ENCODE results near the gene NPIPB2. TPM values are rescaled to one million over a fixed set of nuclear protein-coding genes. Genes with fewer than 3 reads are reported as not detected.

Gene NPIPB2
- total and polyA plus RNA-seq, 2 of the 13 experiments (the other 11 are each of a cell fraction or from before 2014, with no cell fraction given) = 1.8 to 4.1 TPM

DNA sequence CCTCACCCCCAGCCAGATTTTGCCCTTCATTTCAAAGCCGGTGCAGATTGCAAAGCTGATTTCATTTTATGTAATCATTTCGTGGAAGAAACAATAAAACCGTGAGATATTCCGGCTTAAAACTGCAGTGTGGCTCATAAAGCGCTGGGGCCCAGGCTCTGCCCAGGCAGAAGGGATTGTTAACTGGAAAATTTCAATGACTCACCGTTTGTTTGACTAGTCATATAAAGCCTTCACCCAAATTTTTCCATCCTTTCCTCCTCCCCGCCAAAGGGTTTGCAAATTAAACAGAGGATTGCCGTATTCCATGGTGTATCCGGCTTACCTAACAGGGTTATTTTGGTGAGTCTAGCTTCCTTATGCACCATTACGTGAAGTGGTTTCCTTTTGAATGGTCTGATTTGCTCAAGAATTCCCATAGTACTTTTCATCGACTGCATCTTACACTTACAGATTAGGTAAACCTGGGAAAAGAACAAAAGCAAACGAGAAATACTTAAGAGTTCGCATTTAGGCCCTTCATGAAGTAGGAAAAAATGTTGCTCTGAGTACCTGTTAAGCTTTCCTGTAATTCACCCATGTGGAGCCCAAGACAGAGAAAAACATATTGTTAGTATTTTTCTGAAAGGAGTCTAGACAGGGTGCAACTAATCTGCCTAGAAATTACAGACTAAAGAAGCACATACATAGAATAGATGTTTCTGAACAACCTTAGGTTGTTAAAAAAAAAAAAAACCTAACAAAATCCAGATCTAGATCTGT is 25.1 kb downstream of the NPIPB2 start (continued):
- TF ChIP-seq NKX3-1 (CRISPR knock-in tag; IDR thresholded peaks at IDR 0.05) (no peak), KDM6A (CRISPR knock-in tag; IDR thresholded peaks at IDR 0.05; ENCODE audit: low read depth) (no peak), HNRNPL (IDR thresholded peaks at IDR 0.05; ENCODE audit: low read depth, low read length) (no peak), NR1H2 (CRISPR knock-in tag; IDR thresholded peaks at IDR 0.05; ENCODE audit: borderline replicate concordance, low read depth) (no peak), SETDB1 (CRISPR knock-in tag; IDR thresholded peaks at IDR 0.05; ENCODE audit: borderline replicate concordance) (no peak), TBP (CRISPR knock-in tag; IDR thresholded peaks at IDR 0.05) (no peak), ZNF557 (CRISPR knock-in tag; IDR thresholded peaks at IDR 0.05) (no peak; the same call in 1 of the 2 replicates), ZSCAN20 (CRISPR knock-in tag; IDR thresholded peaks at IDR 0.05; ENCODE audit: borderline replicate concordance) (no peak), CAMTA2 (CRISPR knock-in tag; IDR thresholded peaks at IDR 0.05; ENCODE audit: borderline replicate concordance) (no peak), HES4 (CRISPR knock-in tag; IDR thresholded peaks at IDR 0.05; ENCODE audit: borderline replicate concordance) (no peak), HDAC1 (CRISPR knock-in tag; IDR thresholded peaks at IDR 0.05) (no peak), ZFY (CRISPR knock-in tag; IDR thresholded peaks at IDR 0.05) (no peak), ZNF589 (CRISPR knock-in tag; conservative IDR thresholded peaks at IDR 0.05) (no peak), ZNF563 (CRISPR knock-in tag; IDR thresholded peaks at IDR 0.05) (no peak), ZEB1 (IDR thresholded peaks at IDR 0.05; ENCODE audit: insufficient replicate concordance, low read depth) (peak; percentile 11), ZFP36L2 (CRISPR knock-in tag; IDR thresholded peaks at IDR 0.05) (peak; percentile 33; the same call in 1 of the 2 replicates), JUNB (CRISPR knock-in tag; IDR thresholded peaks at IDR 0.05; ENCODE audit: borderline replicate concordance) (peak; percentile 87; the same call in 1 of the 2 replicates), ZNF3 (CRISPR knock-in tag; IDR thresholded peaks at IDR 0.05) (no peak; the same call in 1 of the 2 replicates), SRY (CRISPR knock-in tag; IDR thresholded peaks at IDR 0.05) (no peak; the same call in 1 of the 2 replicates), ELF1 (CRISPR knock-in tag; IDR thresholded peaks at IDR 0.05) (0 out of 2 replicates have a peak, but pooled peaks have one; percentile 29), GZF1 (CRISPR knock-in tag; IDR thresholded peaks at IDR 0.05) (peak; percentile 100), CREM (IDR thresholded peaks at IDR 0.05) (no peak; the same call in 1 of the 2 replicates), CREM (CRISPR knock-in tag; IDR thresholded peaks at IDR 0.05) (no peak), ZNF558 (CRISPR knock-in tag; IDR thresholded peaks at IDR 0.05; ENCODE audit: borderline replicate concordance) (no peak), ZNF75D (CRISPR knock-in tag; IDR thresholded peaks at IDR 0.05; ENCODE audit: borderline replicate concordance) (peak; percentile 67; the same call in 1 of the 2 replicates), ZNF34 (CRISPR knock-in tag; IDR thresholded peaks at IDR 0.05; ENCODE audit: borderline replicate concordance) (no peak), ATAD3A (CRISPR knock-in tag; IDR thresholded peaks at IDR 0.05) (no peak), ZNF737 (CRISPR knock-in tag; IDR thresholded peaks at IDR 0.05; ENCODE audit: borderline replicate concordance) (no peak)
- TF ChIP-seq, protein P1, sequence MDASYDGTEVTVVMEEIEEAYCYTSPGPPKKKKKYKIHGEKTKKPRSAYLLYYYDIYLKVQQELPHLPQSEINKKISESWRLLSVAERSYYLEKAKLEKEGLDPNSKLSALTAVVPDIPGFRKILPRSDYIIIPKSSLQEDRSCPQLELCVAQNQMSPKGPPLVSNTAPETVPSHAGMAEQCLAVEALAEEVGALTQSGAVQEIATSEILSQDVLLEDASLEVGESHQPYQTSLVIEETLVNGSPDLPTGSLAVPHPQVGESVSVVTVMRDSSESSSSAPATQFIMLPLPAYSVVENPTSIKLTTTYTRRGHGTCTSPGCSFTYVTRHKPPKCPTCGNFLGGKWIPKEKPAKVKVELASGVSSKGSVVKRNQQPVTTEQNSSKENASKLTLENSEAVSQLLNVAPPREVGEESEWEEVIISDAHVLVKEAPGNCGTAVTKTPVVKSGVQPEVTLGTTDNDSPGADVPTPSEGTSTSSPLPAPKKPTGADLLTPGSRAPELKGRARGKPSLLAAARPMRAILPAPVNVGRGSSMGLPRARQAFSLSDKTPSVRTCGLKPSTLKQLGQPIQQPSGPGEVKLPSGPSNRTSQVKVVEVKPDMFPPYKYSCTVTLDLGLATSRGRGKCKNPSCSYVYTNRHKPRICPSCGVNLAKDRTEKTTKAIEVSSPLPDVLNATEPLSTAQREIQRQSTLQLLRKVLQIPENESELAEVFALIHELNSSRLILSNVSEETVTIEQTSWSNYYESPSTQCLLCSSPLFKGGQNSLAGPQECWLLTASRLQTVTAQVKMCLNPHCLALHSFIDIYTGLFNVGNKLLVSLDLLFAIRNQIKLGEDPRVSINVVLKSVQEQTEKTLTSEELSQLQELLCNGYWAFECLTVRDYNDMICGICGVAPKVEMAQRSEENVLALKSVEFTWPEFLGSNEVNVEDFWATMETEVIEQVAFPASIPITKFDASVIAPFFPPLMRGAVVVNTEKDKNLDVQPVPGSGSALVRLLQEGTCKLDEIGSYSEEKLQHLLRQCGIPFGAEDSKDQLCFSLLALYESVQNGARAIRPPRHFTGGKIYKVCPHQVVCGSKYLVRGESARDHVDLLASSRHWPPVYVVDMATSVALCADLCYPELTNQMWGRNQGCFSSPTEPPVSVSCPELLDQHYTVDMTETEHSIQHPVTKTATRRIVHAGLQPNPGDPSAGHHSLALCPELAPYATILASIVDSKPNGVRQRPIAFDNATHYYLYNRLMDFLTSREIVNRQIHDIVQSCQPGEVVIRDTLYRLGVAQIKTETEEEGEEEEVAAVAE (CRISPR knock-in tag; IDR thresholded peaks at IDR 0.05; ENCODE audit: borderline replicate concordance) = 0 out of 2 replicates have a peak, but pooled peaks have one; percentile 23
